Spinal cord (tissue), 10 donors: Measurements from ENCODE around the gene DBF4B. TPM values are rescaled to one million over a fixed set of nuclear protein-coding genes. Genes with fewer than 3 reads are reported as not detected.

Source experiments
- DNase-seq, 6 donors: peaks; one replicate each; pipeline versions ENCODE4 v3.0.0 to v3.0.0-alpha.2; 2013 to 2015; ENCODE audit warnings: low spot score in 6 of 6, low read depth in 4 of 6
- H3K27ac ChIP-seq: one replicate; pipeline ENCODE4 v1.5.1; 2013; ENCODE audit warnings: low read depth, low read length, control low read depth
- H3K27me3 ChIP-seq: one replicate; pipeline ENCODE4 v1.6.1; 2013; ENCODE audit warnings: low read length; ENCODE audit not compliant: control insufficient read depth, insufficient read depth
- H3K36me3 ChIP-seq: one replicate; pipeline ENCODE4 v1.6.1; 2013; ENCODE audit warnings: low read length; ENCODE audit not compliant: control insufficient read depth, insufficient read depth
- H3K4me1 ChIP-seq: one replicate; pipeline ENCODE4 v1.6.1; 2013; ENCODE audit warnings: low read length; ENCODE audit not compliant: control insufficient read depth, insufficient read depth
- H3K4me3 ChIP-seq: one replicate; pipeline ENCODE4 v1.5.1; 2013; ENCODE audit warnings: low read depth, low read length, control low read depth
- H3K9me3 ChIP-seq: one replicate; pipeline ENCODE4 v1.6.1; 2013; ENCODE audit warnings: low read length; ENCODE audit not compliant: control insufficient read depth, insufficient read depth
- WGBS: methylation state at CpG from one replicate; pipeline ENCODE4 v1.1.5; 2013; ENCODE audit warnings: missing lambda C conversion rate; ENCODE audit not compliant: insufficient coverage; 5-methylcytosine and 5-hydroxymethylcytosine counted together
- polyA plus RNA-seq, 2 donors: library from polyadenylated mRNA; unstranded; fragments of 120-200 nt; gene quantifications; one replicate each; pipeline ENCODE4 v1.2.1, GENCODE V29; 2013; ENCODE audit not compliant: insufficient read length in 2 of 2
- total RNA-seq, 2 donors: library from RNA; depleted of rRNA in 1 of 2; stranded (reverse); fragments of 120-200 nt in 1 of 2; fragments of >200 nt in 1 of 2; gene quantifications; one replicate each; pipeline versions ENCODE4 v1.2.3 to v1.2.4, GENCODE V29; 2013 to 2014
- donor health status: healthy.

DBF4B gene
- total and polyA plus RNA-seq, 4 donors, result 5.4 to 25.6 (median 12.4) TPM

DNA sequence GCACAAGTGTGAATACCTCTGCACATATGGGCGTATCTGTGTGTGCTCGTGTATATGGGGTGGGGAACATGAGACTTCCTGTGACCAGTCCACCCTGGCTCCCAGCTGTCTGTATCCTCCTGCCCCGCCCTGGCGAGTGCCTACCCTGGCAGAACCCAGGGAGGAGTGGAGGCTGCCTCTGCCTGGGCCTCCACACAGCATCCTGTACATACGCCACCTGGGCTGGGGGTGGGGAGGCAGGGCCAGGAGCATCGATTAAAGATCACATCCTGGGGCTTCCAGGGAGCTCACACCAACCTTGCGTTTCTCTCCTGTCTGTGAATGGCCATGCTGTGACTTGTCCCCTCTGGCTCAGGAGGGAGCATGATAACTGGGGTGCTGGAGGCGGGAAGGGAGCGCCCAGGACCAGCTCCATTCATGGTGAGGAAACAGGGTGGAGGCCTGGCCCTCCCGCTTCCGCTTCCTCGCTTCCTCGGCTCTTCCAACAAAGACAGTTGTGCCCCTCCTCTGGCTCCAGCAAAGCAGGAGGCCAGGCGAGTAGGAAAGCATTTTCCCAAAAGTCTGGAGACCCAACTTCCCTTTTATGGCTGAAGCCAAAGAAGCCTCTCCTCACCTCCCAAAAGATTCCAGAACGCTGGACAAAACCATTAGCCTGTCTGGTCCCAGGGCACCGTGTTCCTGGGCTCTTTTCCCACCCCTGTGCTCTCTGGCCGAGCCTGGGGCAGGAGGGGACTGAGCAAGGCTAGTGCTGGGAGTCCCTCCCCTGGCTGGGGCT lies 73.3 kb downstream of the DBF4B start:
- Histone ChIP-seq H3K27me3 (peaks cover 2% of the 10 kb centered on the region), H3K27ac (peak overlapping the region; percentile 11)
- 47% methylated on average over 8 of the region's 17 CpGs for WGBS

DNA sequence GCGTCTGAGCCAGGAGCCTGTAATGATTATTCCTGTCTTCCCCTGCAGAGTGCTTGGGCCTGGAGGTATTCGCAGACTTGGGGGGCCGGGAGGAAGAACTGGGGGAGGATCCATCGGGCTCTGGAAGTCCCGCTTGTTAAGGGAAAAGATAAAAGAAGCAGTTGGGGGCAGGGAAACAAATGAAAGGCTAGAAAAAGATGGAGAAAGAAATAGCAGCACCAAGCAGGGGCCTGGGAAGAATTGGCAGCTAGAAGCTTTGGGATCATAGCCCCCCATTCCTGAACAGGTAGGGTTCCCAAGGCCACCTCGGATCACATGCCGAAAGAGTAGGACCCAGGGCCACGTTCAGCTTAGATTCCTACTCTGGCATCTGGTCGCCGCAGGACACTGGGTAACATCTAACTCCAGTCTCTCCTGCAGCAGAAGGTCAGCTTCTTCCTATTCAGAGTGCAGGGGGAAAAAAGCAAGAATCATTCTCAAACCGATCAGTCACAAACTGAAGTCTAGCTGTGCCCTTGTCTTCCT lies 73.9 kb downstream of the DBF4B start:
- no peak for DNase-seq
- peaks cover 46% of the 10 kb centered on the region for H3K4me1 ChIP-seq
- 20% methylated on average over 11 of the region's 11 CpGs for WGBS
- no peak overlapping the region for H3K4me3 ChIP-seq
- peaks cover 2% of the 10 kb centered on the region for H3K27me3 ChIP-seq
- H3K9me3 ChIP-seq, result no peaks in the 10 kb centered on the region
- peaks cover 19% of the 10 kb centered on the region for H3K36me3 ChIP-seq
- peak overlapping the region; percentile 11 for H3K27ac ChIP-seq

More for the DNA sequence above, 73.3 kb downstream of the DBF4B start:
- Histone ChIP-seq H3K4me3 (no peak overlapping the region), H3K36me3 (peaks cover 25% of the 10 kb centered on the region), H3K4me1 (peaks cover 39% of the 10 kb centered on the region), H3K9me3 (no peaks in the 10 kb centered on the region)
- DNase-seq, result no peak

DNA sequence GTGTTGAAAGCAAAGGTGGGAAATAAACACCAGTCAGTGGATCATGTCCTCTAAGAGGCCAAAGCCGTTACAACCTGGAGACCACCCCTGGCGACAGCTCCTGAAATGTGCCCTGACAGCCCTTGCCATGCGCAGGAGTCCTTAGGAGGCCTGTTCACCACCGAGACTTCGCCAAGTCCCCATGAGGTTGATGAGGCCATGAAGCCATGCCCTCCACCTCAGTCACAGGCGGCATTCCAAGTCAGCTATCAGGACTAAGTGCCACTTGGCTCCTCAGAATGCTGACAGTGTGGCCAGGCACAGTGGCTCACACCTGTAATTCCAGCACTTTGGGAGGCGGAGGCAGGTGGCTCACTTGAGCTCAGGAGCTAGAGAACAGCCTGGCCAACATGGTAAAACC lies 77.5 kb downstream of the DBF4B start:
- Histone ChIP-seq H3K27ac (no peak overlapping the region), H3K36me3 (no peaks in the 10 kb centered on the region)

DNA sequence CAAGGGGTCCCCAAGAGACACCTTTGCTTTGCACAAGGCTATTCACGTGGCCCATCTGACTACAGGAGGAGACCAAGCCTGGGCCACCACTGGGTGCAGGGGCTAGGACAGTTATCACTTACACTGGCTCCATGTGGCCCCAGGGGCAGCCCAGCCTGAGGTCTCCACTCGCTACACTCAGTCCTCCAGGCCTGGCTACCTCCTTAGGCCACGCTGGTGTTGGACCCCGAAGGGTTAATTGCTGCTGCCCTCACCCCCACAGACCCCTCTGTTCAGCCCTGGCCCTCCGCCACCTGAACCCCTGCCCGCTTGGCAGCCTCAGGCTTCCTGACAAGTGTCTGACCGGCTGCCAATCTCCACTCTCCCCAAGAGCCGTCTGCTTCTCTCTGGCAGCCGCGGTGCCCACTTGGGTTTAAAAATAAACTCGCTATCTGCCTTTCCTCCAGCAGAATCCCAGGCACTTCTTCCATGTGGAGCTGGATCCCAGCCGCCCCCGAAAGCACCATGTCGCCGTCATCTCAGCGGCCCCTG lies 78.2 kb downstream of the DBF4B start:
- 23% methylated on average over 13 of the region's 16 CpGs for WGBS
- no peaks in the 10 kb centered on the region for H3K27me3 ChIP-seq
- H3K9me3 ChIP-seq, result no peaks in the 10 kb centered on the region
- H3K4me3 ChIP-seq, result no peak overlapping the region
- peak overlapping the region; percentile 25 for H3K27ac ChIP-seq
- H3K36me3 ChIP-seq, result no peaks in the 10 kb centered on the region
- H3K4me1 ChIP-seq, result peaks cover 36% of the 10 kb centered on the region
- DNase-seq, result peak in 3 of 6 donors; percentile 66 to 96 (median 82)

More for the DNA sequence above, 77.5 kb downstream of the DBF4B start:
- Histone ChIP-seq H3K4me3 (no peak overlapping the region), H3K9me3 (no peaks in the 10 kb centered on the region), H3K4me1 (peaks cover 39% of the 10 kb centered on the region), H3K27me3 (no peaks in the 10 kb centered on the region)
- no peak for DNase-seq
- WGBS, result 95% methylated on average over 7 of the region's 7 CpGs

DNA sequence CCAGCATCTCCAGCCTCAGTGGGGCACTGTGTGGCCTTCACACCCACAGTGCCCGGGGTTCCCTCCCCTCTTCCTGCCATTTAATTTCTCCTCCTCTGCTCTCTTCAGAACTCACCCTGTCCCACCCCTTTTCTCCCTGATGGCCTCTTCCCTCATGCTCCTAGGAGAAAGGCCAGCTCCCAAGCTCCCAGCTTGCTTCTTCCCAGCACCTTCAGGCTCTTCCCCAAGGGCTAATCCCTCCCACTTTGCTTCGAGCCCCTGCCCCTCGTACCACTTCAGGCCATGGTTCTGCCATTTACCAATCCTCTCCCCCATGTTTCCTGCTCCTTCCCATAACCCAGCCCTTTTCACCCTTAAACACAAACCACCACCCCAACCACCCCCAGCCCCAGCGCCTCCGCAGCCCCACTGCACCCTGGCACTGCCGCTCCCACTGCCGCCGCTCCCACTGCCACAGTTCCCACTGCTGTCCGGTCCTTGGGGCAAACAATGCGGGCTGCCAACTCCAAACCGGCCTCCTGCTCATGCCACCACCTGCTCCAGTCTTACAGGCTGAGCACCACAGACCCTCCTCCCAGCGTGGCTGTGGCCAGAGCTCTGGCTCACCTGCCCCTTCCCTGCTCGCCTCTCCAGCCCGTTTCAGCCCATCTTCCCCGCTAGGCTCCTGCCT lies 78.9 kb downstream of the DBF4B start:
- no peak for DNase-seq
- no peaks in the 10 kb centered on the region for H3K36me3 ChIP-seq
- H3K27ac ChIP-seq, result peak overlapping the region; percentile 25
- no peaks in the 10 kb centered on the region for H3K27me3 ChIP-seq
- H3K4me3 ChIP-seq, result no peak overlapping the region
- WGBS, result 50% methylated on average over 14 of the region's 15 CpGs
- H3K9me3 ChIP-seq, result no peaks in the 10 kb centered on the region
- peaks cover 29% of the 10 kb centered on the region for H3K4me1 ChIP-seq

DNA sequence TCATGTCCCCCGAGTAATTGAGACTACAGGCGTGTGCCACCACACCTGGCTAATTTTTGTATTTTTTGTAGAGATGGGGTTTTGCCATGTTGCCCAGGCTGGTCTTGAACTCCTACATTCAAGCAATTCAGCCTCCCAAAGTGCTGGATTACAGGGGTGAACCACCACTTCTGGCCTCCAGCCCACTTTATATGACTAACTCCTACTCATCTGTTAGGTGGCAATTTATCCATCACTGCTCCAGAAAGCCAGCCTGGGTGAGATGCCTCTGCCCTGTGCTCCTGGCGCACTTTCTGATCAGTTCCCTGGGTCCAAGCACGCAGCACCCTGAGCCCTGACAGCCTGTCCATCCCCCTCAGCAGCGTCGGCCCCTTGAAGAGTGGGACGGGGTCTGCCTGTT lies 79.7 kb downstream of the DBF4B start:
- H3K36me3 ChIP-seq, result no peaks in the 10 kb centered on the region
- no peak for DNase-seq
- peaks cover 23% of the 10 kb centered on the region for H3K4me1 ChIP-seq
- H3K4me3 ChIP-seq, result no peak overlapping the region
- WGBS, result 83% methylated on average over 5 of the region's 7 CpGs
- no peak overlapping the region for H3K27ac ChIP-seq
- H3K9me3 ChIP-seq, result no peaks in the 10 kb centered on the region
- no peaks in the 10 kb centered on the region for H3K27me3 ChIP-seq

DNA sequence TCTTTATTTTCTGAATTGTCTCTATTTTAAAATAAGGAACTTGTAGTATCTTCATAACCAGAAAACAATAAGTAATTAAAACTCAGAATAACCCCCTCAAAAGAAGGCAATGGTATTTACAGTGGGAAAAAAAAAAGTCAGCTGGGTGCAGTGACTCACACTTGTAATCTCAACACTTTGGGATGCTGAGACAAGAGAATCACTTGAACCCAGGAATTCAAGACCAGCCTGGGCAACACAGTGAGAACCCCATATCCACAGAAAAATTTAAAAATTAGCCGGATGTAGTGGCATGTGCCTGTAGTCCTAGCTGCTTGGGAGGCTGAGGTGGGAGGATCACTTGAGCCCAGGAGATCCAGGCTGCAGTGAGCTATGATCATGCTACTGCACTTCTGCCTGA lies 83.8 kb downstream of the DBF4B start:
- H3K9me3 ChIP-seq, result no peaks in the 10 kb centered on the region
- peaks cover 25% of the 10 kb centered on the region for H3K4me1 ChIP-seq
- WGBS, result no CpG with 5 or more reads among the region's 1 CpG
- H3K36me3 ChIP-seq, result no peaks in the 10 kb centered on the region
- no peak overlapping the region for H3K27ac ChIP-seq
- no peaks in the 10 kb centered on the region for H3K27me3 ChIP-seq
- H3K4me3 ChIP-seq, result no peak overlapping the region
- no peak for DNase-seq

DNA sequence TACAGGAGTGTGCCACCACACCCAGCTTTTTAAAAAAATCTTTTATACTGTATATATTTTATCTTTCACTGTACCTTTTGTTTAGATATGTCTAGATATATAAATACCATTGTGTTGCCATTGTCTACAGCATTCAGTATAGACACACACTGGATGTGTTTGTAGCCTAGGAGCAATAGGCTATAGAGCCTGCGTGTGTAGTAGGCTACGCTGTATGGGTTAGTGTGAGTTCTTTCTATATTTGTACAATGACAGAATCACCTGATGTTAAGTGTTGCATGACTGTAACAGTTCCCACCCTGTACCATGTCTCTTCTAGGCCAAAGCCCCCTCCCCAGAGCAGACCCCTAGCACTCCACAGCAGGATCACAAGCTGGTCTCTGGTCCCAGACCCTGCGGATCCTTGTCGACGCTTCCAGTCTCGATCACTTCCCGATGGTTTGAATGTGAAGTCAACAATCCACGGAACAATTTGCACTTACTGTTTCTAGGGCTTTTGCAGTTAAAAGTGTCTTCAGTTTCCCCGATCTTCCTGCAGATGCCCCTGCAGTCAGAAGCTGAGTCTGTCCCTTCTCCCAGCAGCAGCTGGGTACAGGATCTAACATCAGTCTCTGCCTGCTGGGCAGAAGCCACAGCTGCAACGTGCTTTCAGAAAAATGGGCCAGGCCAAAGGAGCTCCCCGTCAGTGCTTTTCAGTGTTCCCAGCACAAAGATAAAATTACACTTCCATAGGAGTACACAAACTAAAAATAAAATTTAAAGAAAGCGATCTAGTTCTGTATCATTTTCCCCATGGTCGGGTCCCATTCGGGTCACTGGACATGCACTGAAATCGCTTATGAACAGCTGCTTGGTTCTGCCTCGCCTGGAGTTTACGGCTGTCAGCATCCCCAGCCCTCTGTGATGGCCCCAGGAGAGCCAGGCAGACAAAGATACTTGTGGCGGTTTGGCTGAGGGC lies 85.7 kb downstream of the DBF4B start:
- no peaks in the 10 kb centered on the region for H3K27me3 ChIP-seq
- 50% methylated on average over 14 of the region's 18 CpGs for WGBS
- no peak overlapping the region for H3K27ac ChIP-seq
- H3K4me3 ChIP-seq, result no peak overlapping the region
- peaks cover 20% of the 10 kb centered on the region for H3K4me1 ChIP-seq
- no peaks in the 10 kb centered on the region for H3K36me3 ChIP-seq
- H3K9me3 ChIP-seq, result no peaks in the 10 kb centered on the region
- peak in 1 of 6 donors; percentile 73 for DNase-seq

DNA sequence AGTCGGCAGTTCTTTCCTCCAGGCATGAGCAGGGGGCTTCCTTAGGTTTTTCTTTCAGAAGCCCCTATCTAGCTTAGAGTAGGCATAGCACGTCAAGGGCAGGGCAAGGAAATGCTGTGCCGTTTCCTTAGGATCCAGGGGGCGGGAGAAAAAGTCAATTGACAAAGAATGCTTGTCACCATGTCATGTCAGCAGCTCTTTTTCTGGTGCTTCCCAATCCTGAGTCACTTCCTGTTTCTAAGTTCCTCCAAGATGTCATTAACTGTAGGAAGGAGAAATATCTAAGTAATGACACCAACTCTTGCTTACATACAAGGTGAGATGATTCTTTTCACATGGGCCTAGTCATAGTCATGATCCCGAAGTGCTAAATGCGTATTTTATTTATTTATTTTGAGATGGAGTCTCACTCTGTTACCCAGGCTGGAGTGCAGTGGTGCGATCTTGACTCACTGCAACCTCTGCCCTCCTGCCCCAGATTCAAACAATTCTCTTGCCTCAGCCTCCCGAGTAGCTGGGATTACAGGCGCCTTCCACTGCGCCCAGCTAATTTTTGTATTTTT lies 86.5 kb downstream of the DBF4B start:
- H3K4me3 ChIP-seq, result no peak overlapping the region
- no peaks in the 10 kb centered on the region for H3K9me3 ChIP-seq
- no peak for DNase-seq
- WGBS, result 29% methylated on average over 5 of the region's 10 CpGs
- peaks cover 20% of the 10 kb centered on the region for H3K4me1 ChIP-seq
- H3K27me3 ChIP-seq, result no peaks in the 10 kb centered on the region
- H3K36me3 ChIP-seq, result no peaks in the 10 kb centered on the region
- peak overlapping the region; percentile 58 for H3K27ac ChIP-seq
